ENCODE data around the gene DLK2. TPM values are rescaled to one million over a fixed set of nuclear protein-coding genes. Genes with fewer than 3 reads are reported as not detected.
"Not testable (repeated sequence)": the region's sequence is repeated elsewhere in the genome, so short reads cannot be mapped to it uniquely, and the experiment has no call there.

DLK2 gene
- total RNA-seq, 3 donors from 2014 or later: 3.6 to 8.9 TPM; not detected in 1

GRCh38 chr6:43421831-43422230, 33.5 kb downstream of the DLK2 start:
- Histone ChIP-seq H3K9me3 (no peaks in the 10 kb centered on the region), H3K4me3 (no peak overlapping the region), H3K36me3 (no peaks in the 10 kb centered on the region), H3K27ac (no peak overlapping the region), H3K27me3 (no peaks in the 10 kb centered on the region), H3K4me1 (no peaks in the 10 kb centered on the region)
- DNase-seq (ENCODE audit: low spot score in 2 of 2): no peak
- intact Hi-C loops (cut with DNase I; ENCODE audit: low total_unique reads): no loop called here
- TF ChIP-seq CTCF (IDR thresholded peaks at IDR 0.05) (no peak), POLR2A (IDR thresholded peaks at IDR 0.05) (no peak), POLR2AphosphoS5 (IDR thresholded peaks at IDR 0.05) (no peak)

DNA sequence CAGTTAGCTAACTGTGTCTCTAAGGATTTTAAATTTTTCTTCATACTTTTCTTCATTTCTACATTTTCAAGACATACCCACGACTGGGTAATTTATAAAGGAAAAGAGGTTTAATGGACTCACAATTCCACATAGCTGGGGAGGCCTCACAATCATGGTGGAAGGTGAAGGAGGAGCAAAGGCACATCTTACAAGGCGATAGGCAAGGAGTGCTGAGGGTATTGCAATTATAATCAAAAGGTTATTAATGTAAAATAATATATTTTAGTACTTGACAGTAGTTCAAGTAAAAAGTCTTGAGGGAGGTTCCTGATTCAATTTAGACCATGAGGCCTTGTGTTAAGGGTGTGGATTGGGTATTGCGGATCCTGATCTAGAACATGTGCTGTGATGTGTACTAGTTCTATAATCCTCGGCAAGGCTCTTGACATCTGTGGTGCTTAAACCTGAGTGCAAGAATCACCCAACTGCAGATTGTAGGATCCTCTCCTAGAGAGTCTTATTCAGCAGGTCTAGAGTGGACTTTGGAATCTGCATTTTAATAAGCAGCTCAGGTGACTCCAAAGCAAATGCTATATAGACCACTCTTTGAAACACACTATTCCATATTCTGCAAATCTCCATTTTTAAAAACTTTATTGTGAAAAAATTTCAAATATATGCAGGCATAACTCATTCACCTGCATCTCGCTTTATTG, 35.2 kb downstream of the DLK2 start:
- Histone ChIP-seq H3K9me3 (no peaks in the 10 kb centered on the region), H3K4me1 (no peaks in the 10 kb centered on the region), H3K27ac (no peak overlapping the region), H3K27me3 (no peaks in the 10 kb centered on the region), H3K4me3 (no peak overlapping the region), H3K36me3 (no peaks in the 10 kb centered on the region)
- TF ChIP-seq CTCF (IDR thresholded peaks at IDR 0.05) (no peak), POLR2A (IDR thresholded peaks at IDR 0.05) (no peak), POLR2AphosphoS5 (IDR thresholded peaks at IDR 0.05) (no peak)
- intact Hi-C loops (cut with DNase I; ENCODE audit: low total_unique reads): no loop called here
- no peak for DNase-seq (ENCODE audit: low spot score in 2 of 2)

DNA sequence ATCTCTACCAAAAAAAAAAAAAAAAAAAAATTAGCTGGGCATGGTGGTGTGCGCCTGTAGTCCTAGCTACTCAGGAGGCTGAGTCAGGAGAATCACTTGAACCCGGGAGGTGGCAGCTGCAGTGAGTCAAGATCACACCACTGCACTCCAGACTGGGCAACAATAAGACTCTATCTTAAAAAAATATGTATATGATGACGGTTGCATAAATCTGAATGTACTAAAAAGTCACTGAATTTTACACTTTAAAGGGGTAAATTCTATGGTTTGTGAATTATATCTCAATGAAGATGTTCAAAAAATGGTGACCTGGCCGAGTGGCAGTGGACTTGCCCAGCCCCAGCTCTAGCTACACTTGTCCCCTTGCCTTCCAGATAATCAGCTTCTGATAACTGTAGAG, 38.4 kb downstream of the DLK2 start:
- TF ChIP-seq POLR2A (IDR thresholded peaks at IDR 0.05): no peak
- TF ChIP-seq CTCF (IDR thresholded peaks at IDR 0.05): no peak
- no peak for TF ChIP-seq POLR2AphosphoS5 (IDR thresholded peaks at IDR 0.05)
- H3K36me3 ChIP-seq: no peaks in the 10 kb centered on the region
- intact Hi-C loops (cut with DNase I; ENCODE audit: low total_unique reads): no loop called here
- H3K4me3 ChIP-seq: no peak overlapping the region
- H3K9me3 ChIP-seq: no peaks in the 10 kb centered on the region
- H3K27me3 ChIP-seq: no peaks in the 10 kb centered on the region
- H3K27ac ChIP-seq: no peak overlapping the region
- no peak for DNase-seq (ENCODE audit: low spot score in 2 of 2)
- no peaks in the 10 kb centered on the region for H3K4me1 ChIP-seq

- DNase-seq (ENCODE audit: low spot score in 2 of 2); intact Hi-C loops (cut with DNase I; ENCODE audit: low total_unique reads): not testable (repeated sequence)
These were observed 40.1 kb downstream of the DLK2 start for GRCh38 chr6:43415275-43415674.

GRCh38 chr6:43413002-43413401, 42.3 kb downstream of the DLK2 start:
- no peak for TF ChIP-seq CTCF (IDR thresholded peaks at IDR 0.05)
- intact Hi-C loops (cut with DNase I; ENCODE audit: low total_unique reads): no loop called here
- no peaks in the 10 kb centered on the region for H3K27me3 ChIP-seq
- no peak overlapping the region for H3K27ac ChIP-seq
- no peak for DNase-seq (ENCODE audit: low spot score in 2 of 2)
- H3K9me3 ChIP-seq: no peaks in the 10 kb centered on the region
- no peaks in the 10 kb centered on the region for H3K36me3 ChIP-seq
- H3K4me1 ChIP-seq: no peaks in the 10 kb centered on the region
- H3K4me3 ChIP-seq: no peak overlapping the region

More at GRCh38 chr6:43415275-43415674, 40.1 kb downstream of the DLK2 start:
- not testable (repeated sequence) for H3K27ac ChIP-seq, H3K4me1 ChIP-seq, H3K9me3 ChIP-seq, H3K27me3 ChIP-seq, H3K4me3 ChIP-seq, H3K36me3 ChIP-seq

GRCh38 chr6:43412541-43412940, 42.8 kb downstream of the DLK2 start:
- Histone ChIP-seq H3K27me3 (no peaks in the 10 kb centered on the region), H3K4me1 (no peaks in the 10 kb centered on the region), H3K27ac (no peak overlapping the region), H3K4me3 (no peak overlapping the region), H3K36me3 (no peaks in the 10 kb centered on the region), H3K9me3 (no peaks in the 10 kb centered on the region)
- intact Hi-C loops (cut with DNase I; ENCODE audit: low total_unique reads): no loop called here
- no peak for DNase-seq (ENCODE audit: low spot score in 2 of 2)
- TF ChIP-seq POLR2A (IDR thresholded peaks at IDR 0.05) (no peak), CTCF (IDR thresholded peaks at IDR 0.05) (no peak), POLR2AphosphoS5 (IDR thresholded peaks at IDR 0.05) (no peak)

DNA sequence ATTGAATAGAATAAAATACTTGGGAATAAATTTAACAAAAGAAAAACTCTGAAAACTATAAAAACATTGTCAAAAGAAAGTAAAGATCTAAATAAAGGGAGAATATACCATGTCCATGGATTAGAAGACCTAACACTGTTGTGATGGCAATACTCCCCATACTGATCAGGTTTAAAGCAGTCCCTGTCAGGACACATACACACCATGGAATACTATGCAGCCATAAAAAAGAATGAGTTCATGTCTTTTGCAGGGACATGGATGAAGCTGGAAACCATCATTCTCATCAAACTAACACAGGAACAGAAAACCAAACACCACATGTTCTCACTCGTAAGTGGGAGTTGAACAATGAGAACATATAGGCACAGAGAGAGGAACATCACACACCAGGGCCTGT, 44.6 kb downstream of the DLK2 start:
- intact Hi-C loops (cut with DNase I; ENCODE audit: low total_unique reads): not testable (repeated sequence)

More for the DNA sequence above, 44.6 kb downstream of the DLK2 start:
- H3K27me3 ChIP-seq; H3K36me3 ChIP-seq; H3K27ac ChIP-seq; DNase-seq (ENCODE audit: low spot score in 2 of 2); H3K4me1 ChIP-seq; H3K4me3 ChIP-seq; H3K9me3 ChIP-seq: not testable (repeated sequence)
